Pancreas (tissue), 10 donors: ENCODE data around the gene FUCA1. TPM values are rescaled to one million over a fixed set of nuclear protein-coding genes. Genes with fewer than 3 reads are reported as not detected.

ENCODE experiments used
- ATAC-seq, 4 donors: fragments of 200-7000 bp; cut with Tn5 transposase; one replicate each; pipeline versions ENCODE4 v1.8.0 to v1.9.1; 2020; ENCODE audit warnings: mild to moderate bottlenecking in 4 of 4, moderate library complexity in 4 of 4
- DNase-seq, 6 donors: peaks; one replicate each; pipeline ENCODE4 v3.0.0-alpha.2; 2020
- FAIRE-seq: peaks from 2 replicates; lab custom pipeline; 2012; peaks lifted over from hg19 to GRCh38; lab: Jason Lieb, UNC
- H3K27ac ChIP-seq, 4 donors: fragments of 200-600 bp; sonication (generic); 1 replicate in 3 of 4; 2 replicates in 1 of 4; pipeline versions ENCODE4 v1.5.0 to v1.8.0; 2020
- H3K27me3 ChIP-seq, 4 donors: fragments of 200-600 bp; one replicate each; pipeline ENCODE4 v1.8.0; 2021
- H3K36me3 ChIP-seq, 3 donors: fragments of 200-600 bp; sonication (generic) in 1 of 3; one replicate each; pipeline versions ENCODE4 v1.5.0 to v1.8.0; 2020 to 2021
- H3K4me1 ChIP-seq, 3 donors: fragments of 200-600 bp; one replicate each; pipeline ENCODE4 v1.8.0; 2021
- H3K4me3 ChIP-seq, 4 donors: fragments of 200-600 bp; sonication (generic) in 2 of 4; one replicate each; pipeline versions ENCODE4 v1.5.0 to v1.8.0; 2020 to 2021
- H3K9me3 ChIP-seq, 4 donors: fragments of 200-600 bp; one replicate each; pipeline ENCODE4 v1.8.0; 2021
- CTCF ChIP-seq, 4 donors: fragments of 200-600 bp; sonication (generic) in 3 of 4; IDR thresholded peaks; one replicate each; pipeline versions ENCODE4 v1.5.0 to v1.8.0; 2021; ENCODE audit warnings: antibody characterized with exemption in 4 of 4
- WGBS, 2 donors: extraction: QIAGEN DNeasy Blood & Tissue Kit; methylation state at CpG; one replicate each; pipeline ENCODE4 v1.1.7; 2013; 5-methylcytosine and 5-hydroxymethylcytosine counted together
- intact Hi-C, 3 donors: fragments of 100-400 bp; cut with DNase I; formaldehyde crosslinking; loops; one replicate each; pipeline versions ENCODE4 v1.11.1 to v1.14.2; 2022
- polyA plus RNA-seq, 2 donors: library from polyadenylated mRNA; stranded (reverse); fragments of 200-250 nt; gene quantifications; one replicate each; pipeline ENCODE4 v1.2.3, GENCODE V29; 2013
- total RNA-seq, 6 donors: library from RNA; stranded (reverse); fragmentation: NEBNext Ultra II Directional in 4 of 6; extraction: Animal tissue kit (Norgen Biotek cat#: 25700) in 4 of 6; gene quantifications; one replicate each; pipeline versions ENCODE4 v1.2.1 to v1.2.4, GENCODE V29; 2021 to 2023
- donor health status: healthy with polysubstance abuse.
- donor health status: DM: no; HTN: no; CAD: no; lungs with moderate emphysema.
- donor health status: DM: no; HTN: no; CAD: no.
- donor health status: control.
- donor health status: control.
- donor health status: Bipolar disorder and iron deficiency.
- donor health status: DM: yes; HTN: yes; CAD: no.
- donor health status: DM: no; HTN: no; CAD: no.
- donor health status: DM: no; HTN: no; CAD: no.
- donor health status: DM: yes; HTN: yes; CAD: no.

Gene FUCA1
- total and polyA plus RNA-seq, 8 donors: 8.3 to 27.8 (median 15.7) TPM

GRCh38 chr1:23801876-23802275, 66.2 kb downstream of the FUCA1 start:
- intact Hi-C loops: no loop called here
- Histone ChIP-seq H3K4me3 (peak overlapping the region in 1 of 4 donors; percentile 94), H3K4me1 (peaks cover 6 to 20% (median 19%) of the 10 kb centered on the region in 3 donors), H3K9me3 (no peaks in the 10 kb centered on the region), H3K27me3 (no peaks in the 10 kb centered on the region), H3K27ac (peak overlapping the region in 2 of 4 donors; percentile 87 to 89), H3K36me3 (no peaks in the 10 kb centered on the region)
- DNase-seq (peak in 1 of 6 donors; percentile 45), FAIRE-seq (no peak), ATAC-seq (no peak)
- WGBS, 2 donors: 56 to 59% methylated on average over 10 of the region's 10 CpGs
- no peak for TF ChIP-seq CTCF (IDR thresholded peaks at IDR 0.05)

GRCh38 chr1:23801338-23801748, 66.7 kb downstream of the FUCA1 start:
- TF ChIP-seq CTCF (IDR thresholded peaks at IDR 0.05): no peak
- no peaks in the 10 kb centered on the region for H3K27me3 ChIP-seq
- peaks cover 6 to 20% (median 19%) of the 10 kb centered on the region in 3 donors for H3K4me1 ChIP-seq
- intact Hi-C loops: no loop called here
- H3K4me3 ChIP-seq: peak overlapping the region; percentile 82 to 94 (median 85)
- FAIRE-seq (no peak), ATAC-seq (peak; percentile 8 to 28 (median 24)), DNase-seq (peak in 5 of 6 donors; percentile 35 to 79 (median 54))
- peak overlapping the region; percentile 86 to 89 (median 86) for H3K27ac ChIP-seq
- no peaks in the 10 kb centered on the region for H3K9me3 ChIP-seq
- no peaks in the 10 kb centered on the region for H3K36me3 ChIP-seq
- WGBS, 2 donors: 6 to 9% methylated on average over 19 of the region's 19 CpGs

GRCh38 chr1:23800400-23801337, 67.4 kb downstream of the FUCA1 start, which contains the start of gene GALE:
TSS of gene GALE (minus strand) at chr1:23800754. CDS start at chr1:23799007, 1,747 bp downstream.
- Histone ChIP-seq H3K27me3 (no peaks in the 10 kb centered on the region), H3K4me1 (peaks cover 6 to 20% (median 19%) of the 10 kb centered on the region in 3 donors), H3K36me3 (no peaks in the 10 kb centered on the region), H3K27ac (peak within 1 kb of the TSS; percentile 86 to 89 (median 86)), H3K4me3 (peak within 1 kb of the TSS; percentile 82 to 94 (median 85)), H3K9me3 (no peaks in the 10 kb centered on the region)
- no peak for TF ChIP-seq CTCF (IDR thresholded peaks at IDR 0.05)
- 0% methylated on average over 63 to 82 of the region's 82 CpGs for WGBS, 2 donors
- DNase-seq (peak; percentile 96 to 99 (median 97)), ATAC-seq (peak; percentile 89 to 93 (median 91)), FAIRE-seq (no peak)
- intact Hi-C loops: no loop called here

GRCh38 chr1:23799570-23800399, 68.3 kb downstream of the FUCA1 start:
- Histone ChIP-seq H3K27me3 (no peaks in the 10 kb centered on the region), H3K36me3 (no peaks in the 10 kb centered on the region), H3K4me3 (peak overlapping the region; percentile 82 to 94 (median 85)), H3K4me1 (peaks cover 6 to 20% (median 19%) of the 10 kb centered on the region in 3 donors), H3K9me3 (no peaks in the 10 kb centered on the region), H3K27ac (peak overlapping the region; percentile 86 to 89 (median 86))
- WGBS, 2 donors: 4 to 6% methylated on average over 29 to 48 of the region's 48 CpGs
- intact Hi-C loops: no loop called here
- peak; percentile 49 to 61 (median 53) for ATAC-seq
- no peak for TF ChIP-seq CTCF (IDR thresholded peaks at IDR 0.05)
- FAIRE-seq: no peak
- DNase-seq: peak in 5 of 6 donors; percentile 69 to 81 (median 79)
